ENCODE results near the gene MAP3K7CL.

MAP3K7CL gene

GRCh38 chr21:29170944-29171343 is 40.5 kb downstream of the MAP3K7CL start:
- no peak for DNase-seq

- no peak for DNase-seq
Observed at GRCh38 chr21:29172282-29172681, 41.8 kb downstream of the MAP3K7CL start.

GRCh38 chr21:29174607-29175013 is 44.2 kb downstream of the MAP3K7CL start:
- no peak for DNase-seq

- DNase-seq = no peak
Observed at GRCh38 chr21:29175408-29176134, 45.1 kb downstream of the MAP3K7CL start.

GRCh38 chr21:29176471-29177120 is 46.2 kb downstream of the MAP3K7CL start:
- no peak for DNase-seq

- no peak for DNase-seq
Observed at GRCh38 chr21:29177800-29178199, 47.4 kb downstream of the MAP3K7CL start.

GRCh38 chr21:29178926-29179325 is 48.5 kb downstream of the MAP3K7CL start:
- no peak for DNase-seq

GRCh38 chr21:29179503-29179902 is 49.1 kb downstream of the MAP3K7CL start:
- no peak for DNase-seq

- peak; percentile 92 for DNase-seq
Observed at GRCh38 chr21:29181799-29182470, 51.5 kb downstream of the MAP3K7CL start.

GRCh38 chr21:29182691-29183092 is 52.2 kb downstream of the MAP3K7CL start:
- no peak for DNase-seq

GRCh38 chr21:29184037-29184436 is 53.6 kb downstream of the MAP3K7CL start:
- DNase-seq = no peak

GRCh38 chr21:29185172-29185571 is 54.7 kb downstream of the MAP3K7CL start:
- DNase-seq = no peak

GRCh38 chr21:29185633-29186032 is 55.2 kb downstream of the MAP3K7CL start:
- no peak for DNase-seq

GRCh38 chr21:29186246-29186645 is 55.8 kb downstream of the MAP3K7CL start:
- no peak for DNase-seq

GRCh38 chr21:29187944-29188343 is 57.5 kb downstream of the MAP3K7CL start:
- DNase-seq = peak; percentile 95

- DNase-seq = peak; percentile 78
Observed at GRCh38 chr21:29189353-29189752, 58.9 kb downstream of the MAP3K7CL start.

- DNase-seq = peak; percentile 69
Observed at GRCh38 chr21:29190923-29191331, 60.5 kb downstream of the MAP3K7CL start.

GRCh38 chr21:29193072-29193471 is 62.6 kb downstream of the MAP3K7CL start:
- DNase-seq = peak; percentile 56

- no peak for DNase-seq
Observed at GRCh38 chr21:29193901-29194300, 63.5 kb downstream of the MAP3K7CL start.

GRCh38 chr21:29194342-29194741 is 63.9 kb downstream of the MAP3K7CL start:
- no peak for DNase-seq

- DNase-seq = peak; percentile 28
Observed at GRCh38 chr21:29194847-29195246, 64.4 kb downstream of the MAP3K7CL start.

- DNase-seq = peak; percentile 93
Observed at GRCh38 chr21:29195981-29196669, 65.7 kb downstream of the MAP3K7CL start.

GRCh38 chr21:29196670-29197191 is 66.3 kb downstream of the MAP3K7CL start:
- no peak for DNase-seq
